Mesothelial cell of epicardium (in vitro differentiated cells): ENCODE data around the gene SH2D3C. TPM values are rescaled to one million over a fixed set of nuclear protein-coding genes. Genes with fewer than 3 reads are reported as not detected.

Experiments
- DNase-seq, 2 experiments: peaks; one replicate each; pipeline ENCODE4 v3.0.0; 2021; ENCODE audit warnings: low spot score in 2 of 2; ENCODE audit not compliant: unreplicated experiment in 2 of 2
- H3K27ac Mint-ChIP-seq: 2 replicates; pipeline ENCODE4 v1.8.0; 2021; ENCODE audit warnings: mixed read lengths
- H3K27me3 Mint-ChIP-seq: 2 replicates; pipeline ENCODE4 v1.8.0; 2021; ENCODE audit warnings: low read depth, mixed read lengths
- H3K36me3 Mint-ChIP-seq: 2 replicates; pipeline ENCODE4 v1.8.0; 2021; ENCODE audit warnings: mixed read lengths
- H3K4me1 Mint-ChIP-seq: 2 replicates; pipeline ENCODE4 v1.8.0; 2021; ENCODE audit warnings: mixed read lengths
- H3K4me3 Mint-ChIP-seq: 2 replicates; pipeline ENCODE4 v1.8.0; 2021; ENCODE audit warnings: mild to moderate bottlenecking, moderate library complexity, mixed read lengths
- H3K9me3 Mint-ChIP-seq: 2 replicates; pipeline ENCODE4 v1.8.0; 2021; ENCODE audit warnings: mixed read lengths
- total RNA-seq: library from RNA; stranded (reverse); gene quantifications from 3 replicates; pipeline ENCODE4 v1.2.1, GENCODE V29; 2021
- TF ChIP-seq, protein P1 (sequence below): fragments of 200-600 bp; sonication (generic); IDR thresholded peaks from one replicate; pipeline ENCODE4 v1.5.0; 2021; ENCODE audit warnings: antibody characterized with exemption; ENCODE audit not compliant: unreplicated experiment

Gene SH2D3C
- total RNA-seq, 1 donor from 2014 or later: 3.4 TPM

DNA sequence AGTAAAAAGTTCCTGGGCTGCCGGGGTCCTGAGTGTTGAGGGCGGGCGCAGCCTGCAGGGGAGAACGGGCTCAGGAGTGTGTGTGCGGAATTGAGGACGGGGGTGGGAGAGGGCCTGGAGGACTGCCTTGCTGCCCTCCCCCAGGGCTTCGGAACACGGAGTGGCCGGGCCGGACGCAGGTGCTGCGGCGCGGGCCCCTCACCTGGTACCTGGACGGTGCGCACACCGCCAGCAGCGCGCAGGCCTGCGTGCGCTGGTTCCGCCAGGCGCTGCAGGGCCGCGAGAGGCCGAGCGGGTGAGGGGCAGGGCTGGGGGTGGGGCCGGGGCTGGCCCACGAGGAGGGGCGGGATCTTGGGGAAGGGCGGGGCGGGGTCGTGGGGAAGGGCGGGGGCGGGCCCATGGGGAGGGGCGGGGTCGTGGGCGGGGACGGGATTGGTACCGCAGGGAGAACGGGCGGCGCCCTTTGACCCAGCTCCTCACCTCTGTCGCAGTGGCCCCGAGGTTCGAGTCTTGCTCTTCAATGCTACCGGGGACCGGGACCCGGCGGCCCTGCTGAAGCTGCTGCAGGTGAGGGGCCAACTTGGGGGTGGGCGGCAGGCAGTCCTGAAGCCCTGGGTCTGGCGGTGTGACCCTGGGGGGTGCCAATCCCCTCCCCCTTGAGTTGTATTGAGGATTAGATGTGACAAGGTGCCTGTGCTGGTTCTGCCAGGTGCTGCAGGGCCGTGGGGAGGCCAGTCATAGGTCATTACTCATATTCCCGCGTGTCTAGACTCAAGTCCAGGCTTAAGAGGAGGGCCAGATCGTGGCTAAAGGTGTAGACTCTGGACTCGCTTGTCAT is 31.3 kb upstream of the SH2D3C start:
- H3K9me3 Mint-ChIP-seq: no peaks in the 10 kb centered on the region
- peak overlapping the region; percentile 50 for H3K4me3 Mint-ChIP-seq
- TF ChIP-seq, protein P1, sequence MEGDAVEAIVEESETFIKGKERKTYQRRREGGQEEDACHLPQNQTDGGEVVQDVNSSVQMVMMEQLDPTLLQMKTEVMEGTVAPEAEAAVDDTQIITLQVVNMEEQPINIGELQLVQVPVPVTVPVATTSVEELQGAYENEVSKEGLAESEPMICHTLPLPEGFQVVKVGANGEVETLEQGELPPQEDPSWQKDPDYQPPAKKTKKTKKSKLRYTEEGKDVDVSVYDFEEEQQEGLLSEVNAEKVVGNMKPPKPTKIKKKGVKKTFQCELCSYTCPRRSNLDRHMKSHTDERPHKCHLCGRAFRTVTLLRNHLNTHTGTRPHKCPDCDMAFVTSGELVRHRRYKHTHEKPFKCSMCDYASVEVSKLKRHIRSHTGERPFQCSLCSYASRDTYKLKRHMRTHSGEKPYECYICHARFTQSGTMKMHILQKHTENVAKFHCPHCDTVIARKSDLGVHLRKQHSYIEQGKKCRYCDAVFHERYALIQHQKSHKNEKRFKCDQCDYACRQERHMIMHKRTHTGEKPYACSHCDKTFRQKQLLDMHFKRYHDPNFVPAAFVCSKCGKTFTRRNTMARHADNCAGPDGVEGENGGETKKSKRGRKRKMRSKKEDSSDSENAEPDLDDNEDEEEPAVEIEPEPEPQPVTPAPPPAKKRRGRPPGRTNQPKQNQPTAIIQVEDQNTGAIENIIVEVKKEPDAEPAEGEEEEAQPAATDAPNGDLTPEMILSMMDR: no peak
- H3K27ac Mint-ChIP-seq: no peak overlapping the region
- no peaks in the 10 kb centered on the region for H3K27me3 Mint-ChIP-seq
- peak in 1 of 2 experiments; percentile 20 for DNase-seq
- peaks cover 5% of the 10 kb centered on the region for H3K4me1 Mint-ChIP-seq
- peaks cover 11% of the 10 kb centered on the region for H3K36me3 Mint-ChIP-seq

DNA sequence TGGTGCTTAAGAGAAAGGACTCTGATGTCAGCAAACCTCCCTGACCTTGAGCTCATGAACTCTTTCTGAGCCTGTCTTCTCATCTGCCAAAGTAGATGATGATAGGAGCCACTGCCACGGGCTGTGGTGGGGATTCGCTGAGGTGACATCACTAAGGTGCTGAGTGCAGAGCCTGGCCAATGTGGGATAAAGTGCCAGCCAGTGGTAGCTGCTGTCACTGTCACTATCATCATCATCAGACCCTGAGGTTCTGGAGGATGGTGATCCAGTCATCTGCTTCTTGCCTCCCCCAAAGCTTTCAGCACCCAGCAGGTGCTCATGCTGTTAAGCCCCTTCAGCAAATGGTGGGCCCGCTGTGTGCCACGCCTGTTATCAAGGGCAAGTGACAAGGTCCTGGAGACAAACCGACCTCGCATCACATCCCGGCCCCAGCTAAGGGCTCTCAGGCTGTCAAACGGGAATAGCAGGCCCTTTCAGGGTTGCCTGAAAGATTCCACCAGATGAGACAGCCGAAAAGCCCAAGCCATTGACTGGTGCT is 30.6 kb upstream of the SH2D3C start:
- DNase-seq: no peak
- peaks cover 5% of the 10 kb centered on the region for H3K4me1 Mint-ChIP-seq
- peak overlapping the region; percentile 50 for H3K4me3 Mint-ChIP-seq
- TF ChIP-seq, protein P1: no peak
- H3K36me3 Mint-ChIP-seq: peaks cover 11% of the 10 kb centered on the region
- no peak overlapping the region for H3K27ac Mint-ChIP-seq
- H3K9me3 Mint-ChIP-seq: no peaks in the 10 kb centered on the region
- H3K27me3 Mint-ChIP-seq: no peaks in the 10 kb centered on the region

DNA sequence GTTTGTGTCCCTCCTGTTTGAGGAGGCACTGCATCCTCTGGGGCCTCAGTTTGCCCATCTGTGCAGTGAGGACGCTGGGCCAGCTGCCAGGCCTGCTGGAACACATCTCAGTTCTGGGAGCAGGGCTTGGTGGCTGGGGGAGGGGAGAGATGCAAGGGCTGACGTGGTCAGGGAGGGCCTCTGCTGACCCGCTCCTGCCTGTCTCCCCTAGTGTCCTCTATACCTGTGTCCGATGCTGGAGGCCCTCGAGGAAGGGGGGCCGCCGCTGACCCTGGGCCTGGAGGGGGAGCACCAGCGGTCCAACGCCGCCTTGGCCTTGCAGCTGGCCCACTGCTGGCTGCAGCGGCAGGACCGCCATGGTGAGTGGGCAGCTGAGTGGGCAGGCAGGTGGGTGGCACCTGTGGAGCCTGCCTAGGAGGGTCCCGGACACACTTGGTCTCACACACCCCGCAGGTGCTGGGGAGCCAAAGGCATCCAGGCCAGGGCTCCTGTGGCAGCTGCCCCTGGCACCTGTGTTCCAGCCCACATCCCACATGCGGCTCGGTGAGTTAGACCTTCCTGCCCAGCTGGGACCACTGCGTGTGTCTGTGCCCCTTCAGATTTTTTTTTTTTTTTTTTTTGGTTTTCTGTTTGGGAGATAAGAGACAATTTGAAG is 30.0 kb upstream of the SH2D3C start:
- TF ChIP-seq, protein P1: no peak
- no peak for DNase-seq
- H3K27ac Mint-ChIP-seq: no peak overlapping the region
- no peaks in the 10 kb centered on the region for H3K9me3 Mint-ChIP-seq
- H3K36me3 Mint-ChIP-seq: peaks cover 11% of the 10 kb centered on the region
- H3K27me3 Mint-ChIP-seq: no peaks in the 10 kb centered on the region
- no peak overlapping the region for H3K4me3 Mint-ChIP-seq
- H3K4me1 Mint-ChIP-seq: peaks cover 8% of the 10 kb centered on the region

DNA sequence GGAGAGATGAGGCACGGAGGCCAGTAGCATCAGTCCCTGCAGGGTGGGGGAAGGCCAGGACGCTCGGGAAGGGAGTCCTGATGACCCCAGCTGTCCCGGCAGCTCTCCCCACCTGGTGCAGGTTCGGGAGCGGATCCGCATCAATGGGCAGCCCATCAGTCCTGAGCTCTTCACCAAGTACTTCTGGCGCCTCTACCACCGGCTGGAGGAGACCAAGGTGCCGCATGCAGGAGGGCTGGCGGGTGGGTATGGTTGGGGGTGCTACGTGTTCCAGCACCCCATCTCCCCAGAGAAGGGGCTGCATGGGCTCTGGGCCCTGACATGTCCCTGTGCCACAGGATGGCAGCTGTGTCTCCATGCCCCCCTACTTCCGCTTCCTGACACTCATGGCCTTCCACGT is 28.4 kb upstream of the SH2D3C start:
- H3K4me1 Mint-ChIP-seq: peaks cover 17% of the 10 kb centered on the region
- H3K4me3 Mint-ChIP-seq: no peak overlapping the region
- no peaks in the 10 kb centered on the region for H3K27me3 Mint-ChIP-seq
- TF ChIP-seq, protein P1: no peak
- no peak for DNase-seq
- H3K9me3 Mint-ChIP-seq: no peaks in the 10 kb centered on the region
- no peak overlapping the region for H3K27ac Mint-ChIP-seq
- peaks cover 8% of the 10 kb centered on the region for H3K36me3 Mint-ChIP-seq

DNA sequence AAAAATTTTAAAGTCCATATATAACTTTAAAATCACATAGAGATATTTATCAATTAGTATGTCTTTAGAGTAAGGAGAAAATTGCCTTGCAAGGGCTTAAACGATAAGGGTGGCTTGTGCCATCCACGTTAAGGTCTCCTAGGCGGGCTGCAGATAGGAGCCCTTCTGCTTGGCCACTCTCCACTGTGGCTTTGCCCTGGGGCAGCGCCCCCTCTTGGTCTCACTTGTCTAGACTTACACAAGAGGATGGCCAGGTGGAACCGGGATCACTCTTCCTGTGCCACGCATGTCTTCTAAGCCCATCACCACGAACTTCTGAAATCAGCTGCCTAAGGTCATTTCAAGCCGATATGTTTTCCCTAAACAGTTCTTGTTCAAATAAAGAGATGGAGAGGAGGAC is 27.2 kb upstream of the SH2D3C start:
- TF ChIP-seq, protein P1: no peak
- H3K9me3 Mint-ChIP-seq: no peaks in the 10 kb centered on the region
- peaks cover 8% of the 10 kb centered on the region for H3K36me3 Mint-ChIP-seq
- no peak overlapping the region for H3K4me3 Mint-ChIP-seq
- no peak overlapping the region for H3K27ac Mint-ChIP-seq
- peaks cover 18% of the 10 kb centered on the region for H3K4me1 Mint-ChIP-seq
- H3K27me3 Mint-ChIP-seq: no peaks in the 10 kb centered on the region
- no peak for DNase-seq
